CD4-positive, alpha-beta T cell treated with Interleukin-17A for 1 hour (primary cell): ENCODE measurements around the gene CAMTA1.
"Not testable (repeated sequence)": the region's sequence is repeated elsewhere in the genome, so short reads cannot be mapped to it uniquely, and the experiment has no call there.

ENCODE experiments used
- DNase-seq: peaks from one replicate; pipeline ENCODE4 v3.0.0-alpha.2; 2020

Gene CAMTA1

DNA sequence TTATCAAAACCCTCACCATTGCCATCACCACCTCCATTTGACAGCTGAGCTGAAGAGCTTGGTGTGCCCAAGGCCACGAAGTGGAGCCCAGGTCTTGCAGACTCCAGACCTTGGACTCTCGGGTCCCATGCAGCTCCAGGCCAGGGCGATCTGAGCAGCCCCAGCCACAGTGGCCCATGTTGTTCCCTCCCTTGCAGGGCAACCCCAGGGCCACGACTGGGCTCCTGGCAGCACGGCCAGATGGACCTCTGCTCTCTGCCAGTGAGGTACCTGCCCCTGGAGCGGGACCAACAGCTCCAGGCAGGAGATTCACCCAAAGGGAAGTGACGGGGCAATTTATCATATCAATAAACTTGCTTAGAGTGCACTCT lies 803.2 kb downstream of the CAMTA1 start:
- DNase-seq: no peak

DNA sequence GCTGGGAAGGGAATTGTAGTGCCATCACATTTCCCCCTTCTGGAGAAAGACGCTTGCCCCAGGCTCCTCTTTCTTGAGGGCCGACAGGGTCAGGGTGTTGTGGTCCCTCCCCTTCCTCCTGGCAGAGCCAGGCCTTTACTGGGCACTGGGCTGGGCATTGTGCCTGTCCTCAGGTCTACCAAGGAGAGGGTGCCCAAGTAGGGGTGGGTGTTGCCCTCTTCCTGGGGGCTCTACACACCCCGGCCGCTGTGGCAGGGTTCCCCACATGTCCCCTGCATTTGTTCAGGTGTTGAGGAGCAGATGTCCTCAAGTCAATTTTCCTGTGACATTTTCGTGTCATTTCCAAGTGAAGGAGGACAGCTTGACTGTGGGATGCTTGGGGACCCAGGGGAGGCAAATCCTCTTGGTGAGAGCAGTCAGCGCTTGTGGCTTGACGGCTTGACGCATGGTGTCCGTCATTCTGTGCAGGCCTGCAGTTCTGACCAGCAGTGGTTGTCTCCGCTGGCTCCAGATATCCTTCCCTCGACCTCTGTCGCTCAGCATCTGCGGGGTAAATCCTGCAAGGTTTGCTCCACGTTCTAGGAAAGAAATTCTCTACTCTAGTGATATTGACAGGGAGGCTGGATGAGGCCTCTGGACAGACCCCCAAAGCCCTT lies 804.0 kb downstream of the CAMTA1 start:
- no peak for DNase-seq

DNA sequence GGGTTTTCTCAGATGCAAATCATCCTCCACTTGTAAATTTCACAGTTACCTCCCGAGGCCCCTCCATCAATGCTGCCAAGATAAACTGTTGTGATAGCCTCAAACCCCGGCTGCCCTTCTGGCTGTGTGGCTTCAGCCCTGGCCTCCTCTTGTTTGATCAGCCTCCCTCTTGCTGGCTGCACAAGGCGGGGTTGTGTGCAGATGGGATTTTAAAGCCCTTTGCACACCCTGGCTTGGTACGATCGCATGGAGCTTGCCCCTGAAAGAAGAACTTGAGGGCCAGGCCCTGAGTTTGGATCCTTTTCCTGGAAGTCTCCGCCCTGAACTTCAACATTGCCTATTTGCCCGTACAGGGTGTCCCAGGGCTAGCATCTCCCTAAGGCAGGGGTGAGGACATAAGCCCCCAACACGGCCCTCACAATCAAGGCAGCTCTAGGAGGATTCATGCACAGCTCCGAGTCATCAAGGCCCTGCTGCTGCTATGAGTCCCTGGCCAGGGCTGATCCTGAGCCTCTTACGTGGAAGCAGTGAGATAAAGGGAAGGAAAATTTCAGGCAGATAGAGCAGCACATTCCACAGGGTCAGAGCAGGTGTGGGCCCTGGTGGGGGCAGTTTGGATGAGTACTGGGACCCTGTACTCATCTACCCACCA lies 804.6 kb downstream of the CAMTA1 start:
- no peak for DNase-seq

GRCh38 chr1:7590426-7590790 lies 805.2 kb downstream of the CAMTA1 start:
- no peak for DNase-seq

GRCh38 chr1:7591565-7591964 lies 806.3 kb downstream of the CAMTA1 start:
- no peak for DNase-seq

GRCh38 chr1:7592120-7592798 lies 807.0 kb downstream of the CAMTA1 start:
- no peak for DNase-seq

- no peak for DNase-seq
These were observed 808.9 kb downstream of the CAMTA1 start for GRCh38 chr1:7594002-7594713.

GRCh38 chr1:7594714-7595295 lies 809.6 kb downstream of the CAMTA1 start:
- no peak for DNase-seq

- DNase-seq: no peak
These were observed 810.1 kb downstream of the CAMTA1 start for GRCh38 chr1:7595336-7595735.

DNA sequence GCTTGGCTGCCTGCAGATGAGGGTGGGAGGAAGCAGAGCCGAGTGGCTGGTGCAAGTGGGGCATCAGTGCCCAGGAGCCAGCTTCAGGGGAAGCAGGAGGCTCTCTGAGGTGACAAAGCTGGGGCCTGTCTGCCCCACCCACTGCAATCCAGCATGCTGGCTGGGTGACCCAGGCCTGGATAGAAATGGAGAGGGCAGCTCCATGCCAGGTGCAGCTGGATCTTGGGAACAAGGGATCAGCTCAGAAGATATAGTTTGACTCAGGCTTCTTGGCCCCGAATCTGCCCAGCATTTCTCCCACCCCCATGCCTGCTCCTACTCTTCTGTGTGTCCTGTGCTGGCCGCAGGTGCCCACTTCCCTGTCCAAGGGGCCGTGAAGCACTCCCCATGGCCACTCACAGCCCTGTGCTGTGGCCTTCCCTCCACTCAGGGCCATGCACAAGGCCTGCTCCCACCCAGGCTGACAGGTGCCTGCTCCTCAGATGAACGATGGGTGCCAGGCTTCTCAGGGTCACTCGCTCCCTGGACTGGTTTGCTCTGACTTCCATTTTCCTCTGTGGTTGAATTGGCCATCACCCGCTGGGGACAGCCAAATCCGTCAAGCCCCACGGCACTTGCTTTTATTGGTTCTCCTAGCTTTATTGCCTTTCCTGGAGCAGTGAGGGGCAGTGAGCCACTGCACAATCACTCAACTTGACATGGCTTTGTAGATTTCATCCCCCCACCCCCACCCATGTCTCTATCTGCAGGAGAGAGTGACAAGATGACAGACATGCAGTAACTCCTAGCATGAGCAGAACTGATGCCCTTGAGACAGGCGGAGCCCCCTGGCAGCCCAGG lies 811.1 kb downstream of the CAMTA1 start:
- no peak for DNase-seq

GRCh38 chr1:7598058-7598457 lies 812.8 kb downstream of the CAMTA1 start:
- not testable (repeated sequence) for DNase-seq

GRCh38 chr1:7604906-7605305 lies 819.7 kb downstream of the CAMTA1 start:
- not testable (repeated sequence) for DNase-seq

DNA sequence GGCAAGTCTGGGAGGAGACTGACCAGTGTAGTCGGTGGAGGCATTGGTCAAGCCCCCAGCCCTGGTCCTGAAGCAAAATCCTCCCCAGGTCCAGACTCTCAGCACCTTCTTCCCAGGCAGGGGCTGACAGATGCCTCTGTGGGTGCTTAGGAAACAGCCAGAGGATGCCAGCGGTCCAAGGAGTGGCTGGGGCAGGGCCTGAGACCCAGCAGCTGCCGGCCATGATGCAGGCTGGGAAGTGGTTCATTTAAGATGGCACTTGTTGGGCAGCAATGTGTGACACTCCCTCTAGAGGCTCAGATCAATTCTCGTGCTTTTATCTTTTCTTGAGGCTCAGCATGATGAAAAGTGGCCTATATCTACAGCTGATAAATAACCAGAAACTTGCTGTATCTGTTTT lies 820.8 kb downstream of the CAMTA1 start:
- DNase-seq: no peak

DNA sequence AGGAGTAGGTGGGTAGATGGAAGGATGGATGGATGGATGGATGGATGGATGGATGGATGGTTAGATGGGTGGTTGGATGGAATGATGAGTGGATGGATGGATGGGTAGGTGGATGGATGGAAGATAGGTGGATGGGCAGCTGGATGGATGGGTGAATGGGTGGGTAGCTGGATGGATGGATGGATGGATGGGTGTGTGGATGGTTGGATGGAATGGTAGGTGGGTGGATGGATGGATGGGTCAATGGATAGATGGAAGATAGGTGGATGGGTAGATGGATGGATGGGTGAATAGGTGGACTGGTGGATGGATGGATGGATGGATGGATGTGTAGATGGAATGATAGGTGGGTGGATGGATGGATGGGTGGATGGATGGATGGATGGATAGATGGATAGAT lies 821.8 kb downstream of the CAMTA1 start:
- DNase-seq: no peak

DNA sequence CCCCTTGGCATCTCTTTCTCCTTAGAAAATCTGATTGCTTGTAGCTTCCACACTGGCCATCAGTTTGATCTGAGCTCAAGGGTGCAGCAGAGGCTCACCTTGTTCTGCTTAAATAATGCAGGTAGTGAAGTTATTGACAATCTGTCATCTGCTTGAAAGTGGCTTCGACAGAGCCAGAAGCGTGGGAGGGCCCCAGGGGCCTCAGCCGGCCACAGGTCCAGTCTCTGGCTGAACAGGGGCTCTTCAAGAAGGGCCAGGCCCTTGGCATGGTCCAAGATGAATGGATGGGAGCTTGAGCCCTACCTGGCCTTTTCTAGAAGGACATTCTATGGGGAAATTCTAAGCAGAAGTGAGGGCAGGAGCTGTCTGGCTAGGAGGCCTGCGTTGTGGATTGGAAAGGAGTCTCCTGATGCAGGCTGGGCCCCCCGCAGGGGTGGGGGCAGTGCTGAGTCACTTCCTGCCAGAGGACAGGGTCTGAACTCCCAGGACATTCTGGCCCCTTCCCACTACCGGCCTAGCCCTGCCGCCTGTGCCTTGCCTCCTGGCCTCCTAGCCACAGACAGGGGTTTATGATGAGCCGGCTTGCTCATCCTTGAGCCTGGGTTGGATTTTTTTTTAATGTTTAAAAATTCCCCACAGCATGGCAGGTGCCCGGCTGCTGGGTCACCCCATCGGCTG lies 823.5 kb downstream of the CAMTA1 start:
- DNase-seq: no peak

GRCh38 chr1:7609311-7609994 lies 824.2 kb downstream of the CAMTA1 start:
- DNase-seq: no peak

- DNase-seq: no peak
These were observed 825.0 kb downstream of the CAMTA1 start for GRCh38 chr1:7610106-7610731.

DNA sequence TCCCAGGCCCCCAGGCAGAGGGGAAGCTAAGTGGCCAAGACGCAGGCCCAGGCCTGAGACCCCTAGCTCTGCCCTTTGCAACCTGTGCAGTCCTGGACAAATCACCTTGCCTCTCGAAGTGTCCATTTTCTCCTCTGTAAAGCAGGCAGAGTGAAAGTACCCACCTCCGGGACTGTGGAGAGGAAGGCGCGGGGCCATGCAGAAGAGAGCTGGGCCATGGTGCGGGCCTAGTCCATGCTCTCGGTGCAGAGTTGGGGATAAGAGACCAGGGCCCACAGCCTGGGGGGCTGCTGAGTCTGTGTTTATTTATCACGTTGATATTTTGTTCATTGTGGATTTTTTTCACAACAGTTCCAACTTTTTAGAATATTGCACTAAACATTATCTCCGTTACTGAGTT lies 825.7 kb downstream of the CAMTA1 start:
- DNase-seq: no peak

GRCh38 chr1:7611421-7612010 lies 826.3 kb downstream of the CAMTA1 start:
- no peak for DNase-seq

GRCh38 chr1:7613106-7613850 lies 828.0 kb downstream of the CAMTA1 start:
- no peak for DNase-seq
